ENCODE results near the gene NACA. TPM values are rescaled to one million over a fixed set of nuclear protein-coding genes. Genes with fewer than 3 reads are reported as not detected.
"Not testable (repeated sequence)": the region's sequence is repeated elsewhere in the genome, so short reads cannot be mapped to it uniquely, and the experiment has no call there.

NACA gene
- polyA plus RNA-seq, 3 donors = 1,818 to 2,346 (median 1,950) TPM

DNA sequence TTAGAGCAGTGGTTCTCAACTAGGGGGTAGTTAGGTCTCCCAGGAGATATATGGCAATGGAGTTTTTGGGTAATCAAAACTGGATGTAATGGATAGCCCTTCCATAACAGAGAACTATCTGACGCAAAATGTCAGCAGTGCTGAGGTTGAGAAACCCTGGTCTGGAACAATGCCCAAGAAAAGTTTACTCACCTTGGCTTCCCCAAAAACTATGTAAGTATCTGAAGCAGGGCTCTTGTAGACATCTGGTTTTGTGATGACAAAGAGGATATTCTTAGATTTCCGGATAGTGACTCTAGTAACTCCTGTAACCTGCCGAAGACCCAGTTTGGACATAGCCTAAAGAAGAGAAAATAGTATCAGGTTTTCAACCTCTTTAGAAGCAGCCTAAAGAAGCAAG lies 11.8 kb downstream of the NACA start:
- no peak for DNase-seq

DNA sequence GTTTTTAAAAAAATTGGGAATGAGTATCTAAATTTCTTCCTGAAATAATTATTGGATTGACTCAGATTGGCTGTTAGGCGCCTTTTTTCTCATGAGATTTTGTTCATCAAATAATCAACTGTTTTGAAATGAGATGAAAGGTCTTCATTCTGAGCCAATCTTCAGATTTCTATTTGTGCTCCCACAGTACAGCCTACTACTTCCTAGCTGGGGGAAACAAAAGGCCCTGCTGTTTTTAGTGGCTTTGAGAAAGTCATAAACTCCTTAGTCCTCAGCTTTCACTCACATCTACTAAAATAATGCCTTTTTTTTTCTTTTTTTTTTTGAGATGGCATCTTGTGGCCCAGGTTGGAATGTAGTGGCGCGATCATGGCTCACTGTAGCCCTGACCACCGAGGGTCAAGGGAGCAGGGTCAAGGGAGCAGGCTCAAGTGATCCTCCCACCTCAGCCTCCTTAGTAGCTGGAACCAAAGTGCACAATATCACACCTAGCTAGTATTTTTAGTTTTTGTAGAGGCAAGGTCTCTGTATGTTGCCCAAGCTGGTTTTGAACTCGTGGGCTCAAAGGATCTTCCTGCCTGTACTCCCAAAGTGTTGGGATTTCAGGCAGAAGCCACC lies 15.2 kb downstream of the NACA start:
- no peak for DNase-seq

DNA sequence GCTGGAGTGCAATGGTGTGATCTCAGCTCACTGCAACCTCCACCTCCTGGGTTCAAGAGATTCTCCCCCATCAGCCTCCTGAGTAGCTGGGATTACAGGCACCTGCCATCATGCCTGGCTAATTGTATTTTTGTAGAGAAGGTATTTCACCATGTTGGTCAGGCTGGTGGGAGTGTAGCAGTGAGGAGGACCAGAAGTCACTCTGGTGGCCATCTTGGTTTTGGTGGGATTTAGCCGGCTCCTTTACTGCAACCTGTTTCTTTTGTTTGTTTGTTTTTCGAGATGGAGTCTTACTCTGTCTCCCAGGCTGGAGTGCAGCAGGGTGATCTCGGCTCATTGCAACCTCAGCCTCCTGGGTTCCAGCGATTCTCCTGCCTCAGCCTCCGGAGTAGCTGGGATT lies 20.6 kb downstream of the NACA start:
- DNase-seq = not testable (repeated sequence)

DNA sequence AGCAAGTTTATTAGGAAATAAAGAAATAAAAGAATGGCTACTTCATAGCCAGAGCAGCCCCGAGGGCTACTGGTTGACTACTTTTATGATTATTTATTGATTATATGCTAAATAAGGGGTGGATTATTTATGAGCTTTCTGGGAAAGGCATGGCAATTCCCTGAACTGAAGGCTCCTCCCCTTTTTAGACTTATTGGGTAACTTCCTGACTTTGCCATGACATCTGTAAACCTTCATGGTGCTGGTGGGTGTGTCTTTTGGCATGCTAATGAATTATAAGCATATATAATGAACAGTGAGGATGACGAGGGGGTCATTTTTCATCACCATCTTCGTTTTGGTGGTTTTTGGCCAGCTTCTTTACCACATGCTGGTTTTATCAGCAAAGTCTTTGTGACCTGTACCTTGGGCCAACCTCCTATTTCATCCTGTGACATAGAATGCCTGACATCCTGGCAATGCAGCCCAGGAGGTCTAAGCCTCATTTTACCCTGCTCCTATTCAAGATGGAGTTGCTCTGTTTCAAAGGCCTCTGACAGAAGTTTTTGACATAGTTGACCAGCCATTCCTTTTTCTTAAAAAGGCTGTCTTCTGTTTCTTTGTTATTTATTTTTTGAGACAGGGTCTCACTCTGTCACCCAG lies 26.0 kb downstream of the NACA start:
- DNase-seq = no peak

DNA sequence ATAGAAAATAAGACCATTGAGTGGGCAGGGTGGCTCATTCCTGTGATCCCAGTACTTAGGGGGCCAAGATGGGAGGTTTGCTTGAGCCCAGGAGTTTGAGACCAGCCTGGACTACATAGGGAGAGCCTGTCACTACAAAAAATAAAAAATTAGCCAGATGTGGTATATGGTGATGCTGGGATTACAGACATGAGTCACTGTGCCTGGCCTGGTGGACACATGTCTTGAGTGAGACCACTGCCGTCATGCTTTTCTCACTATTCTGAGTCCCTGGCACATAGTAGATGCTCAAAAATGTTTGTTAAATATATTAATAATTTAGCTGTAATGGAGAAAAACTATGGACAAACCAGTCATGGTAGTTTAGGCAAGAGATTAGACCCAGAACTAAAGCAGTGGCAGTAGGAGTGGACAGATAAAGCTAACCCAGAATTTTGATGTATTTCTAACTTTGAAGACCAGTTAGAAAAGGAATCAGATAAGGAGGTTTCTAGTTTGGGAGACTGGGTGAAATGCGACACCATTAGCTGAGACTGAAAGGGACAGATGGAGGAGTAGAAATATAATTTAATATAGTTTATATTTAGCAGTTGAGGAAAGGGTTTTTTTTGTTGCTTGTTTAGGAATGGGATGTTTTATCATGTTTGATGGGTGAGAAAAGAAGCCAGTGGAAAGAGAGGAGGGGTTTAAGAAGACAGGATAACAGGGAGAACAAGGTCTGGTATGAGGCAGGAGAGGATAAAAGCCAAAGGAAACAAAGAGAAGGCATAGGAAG lies 29.6 kb downstream of the NACA start:
- no peak for DNase-seq

DNA sequence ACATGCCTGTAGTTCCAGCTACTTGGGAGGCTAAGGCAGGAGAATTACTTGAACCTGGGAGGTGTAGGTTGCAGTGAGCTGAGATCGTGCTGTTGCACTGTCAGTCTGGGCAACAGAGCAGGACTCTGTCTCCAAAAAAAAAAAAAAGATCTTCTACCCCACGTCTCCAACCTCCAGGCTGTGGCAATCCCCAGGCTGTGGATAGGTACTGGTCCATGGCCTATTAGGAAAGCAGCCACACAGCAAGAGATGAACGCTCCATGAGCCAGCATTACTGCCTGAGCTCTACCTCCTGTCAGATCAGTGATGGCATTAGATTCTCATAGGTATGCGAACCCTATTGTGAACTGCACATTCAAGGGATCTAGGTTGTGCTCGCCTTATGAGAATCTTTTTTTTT lies 30.9 kb downstream of the NACA start:
- no peak for DNase-seq

DNA sequence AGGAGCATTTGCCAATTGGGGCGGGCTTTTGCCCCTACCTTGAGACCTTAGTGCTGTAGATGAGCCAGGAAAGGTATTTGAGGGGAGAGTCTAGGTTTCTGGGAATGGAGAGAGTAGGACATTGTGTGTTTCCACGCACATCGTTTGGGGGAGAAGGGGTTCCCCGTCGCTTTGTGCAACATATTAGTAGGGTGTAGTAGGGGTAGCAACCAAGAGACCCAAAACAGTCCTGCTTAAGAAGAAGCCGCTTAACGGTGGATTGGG lies 36.3 kb downstream of the NACA start:
- no peak for DNase-seq

DNA sequence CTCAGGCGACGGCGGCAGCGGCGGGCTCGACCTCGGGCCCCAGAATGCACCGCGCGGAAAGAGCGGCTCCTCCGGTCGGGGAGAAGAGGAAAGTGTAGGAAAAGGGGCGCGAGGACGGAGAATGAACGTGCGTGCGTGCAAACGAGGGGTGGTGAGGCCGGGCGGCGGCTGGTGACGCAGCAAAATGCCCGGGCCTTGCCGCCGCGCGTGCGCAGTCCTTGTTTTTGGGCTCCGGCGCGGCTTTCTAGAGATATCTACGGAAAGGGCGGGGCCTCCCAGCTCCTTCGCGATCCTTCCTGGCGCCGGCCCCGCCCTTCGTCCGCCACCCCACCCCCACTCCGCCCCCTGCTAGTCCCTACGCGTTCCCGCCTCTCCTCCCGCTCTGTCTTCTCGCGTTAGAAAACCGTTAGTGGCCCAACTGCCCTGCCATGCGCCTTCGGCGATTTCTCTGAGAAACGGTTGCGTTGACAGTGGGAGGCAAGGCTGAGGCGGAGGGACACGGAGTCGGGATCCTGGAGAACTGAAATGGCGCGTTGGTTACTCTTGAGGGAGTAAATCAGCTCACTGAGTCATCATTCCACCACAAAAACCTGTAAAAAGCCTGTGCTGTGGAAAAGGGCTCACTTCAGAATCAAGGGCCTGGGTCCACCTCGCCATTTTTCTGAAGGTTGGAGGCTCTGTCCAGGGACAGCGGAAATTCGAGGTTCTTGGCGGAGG lies 36.8 kb downstream of the NACA start, which contains the start of gene PTGES3:
TSS of gene PTGES3 (minus strand) at position 156 of the 717 bp plus-strand sequence. CDS start 285 bp downstream, outside the sequence.
- DNase-seq = peak; percentile 98

DNA sequence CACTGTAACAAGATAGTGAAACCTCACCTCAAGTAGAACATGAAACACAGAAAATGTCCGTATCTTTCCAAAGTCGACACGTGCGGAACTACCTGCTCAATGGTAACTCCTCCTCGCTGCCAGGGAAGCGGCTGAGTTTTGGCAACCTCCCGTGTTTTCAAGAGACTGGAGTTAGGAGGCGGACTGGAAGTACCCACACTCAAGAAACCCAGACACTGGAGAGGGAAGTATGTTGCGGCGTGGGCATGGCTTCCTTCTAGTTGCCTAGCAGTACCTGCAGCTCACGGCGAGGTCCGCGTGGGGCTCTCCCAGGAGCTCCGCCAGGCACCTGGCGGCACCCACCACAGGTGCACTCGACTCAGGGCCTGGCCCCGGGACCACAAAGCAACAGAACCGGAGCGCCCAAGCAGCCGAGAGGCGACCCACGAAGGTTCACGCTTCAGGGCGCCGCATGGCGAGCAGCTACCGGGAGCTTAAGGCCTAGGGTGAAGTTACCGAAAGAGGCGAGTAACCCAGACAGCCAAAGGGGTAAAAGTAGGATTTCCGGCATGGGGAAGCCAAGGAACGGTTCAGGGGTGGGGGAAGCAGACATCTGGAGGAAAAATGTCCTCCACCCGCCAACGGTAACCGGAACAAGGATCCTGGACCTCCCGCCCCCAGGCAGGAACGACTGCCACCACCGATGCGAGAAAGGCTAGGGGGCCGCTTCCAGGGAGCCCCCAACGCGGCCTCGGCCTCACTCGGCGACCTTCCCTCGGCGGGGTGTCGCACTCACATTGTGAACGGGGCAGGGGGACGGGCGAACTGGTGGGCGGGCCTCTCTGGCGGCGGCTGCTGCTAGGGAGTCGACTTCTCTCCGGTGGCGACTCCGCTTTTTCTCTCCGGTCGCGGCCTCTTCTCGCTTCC lies 37.6 kb downstream of the NACA start:
- DNase-seq = peak; percentile 37

DNA sequence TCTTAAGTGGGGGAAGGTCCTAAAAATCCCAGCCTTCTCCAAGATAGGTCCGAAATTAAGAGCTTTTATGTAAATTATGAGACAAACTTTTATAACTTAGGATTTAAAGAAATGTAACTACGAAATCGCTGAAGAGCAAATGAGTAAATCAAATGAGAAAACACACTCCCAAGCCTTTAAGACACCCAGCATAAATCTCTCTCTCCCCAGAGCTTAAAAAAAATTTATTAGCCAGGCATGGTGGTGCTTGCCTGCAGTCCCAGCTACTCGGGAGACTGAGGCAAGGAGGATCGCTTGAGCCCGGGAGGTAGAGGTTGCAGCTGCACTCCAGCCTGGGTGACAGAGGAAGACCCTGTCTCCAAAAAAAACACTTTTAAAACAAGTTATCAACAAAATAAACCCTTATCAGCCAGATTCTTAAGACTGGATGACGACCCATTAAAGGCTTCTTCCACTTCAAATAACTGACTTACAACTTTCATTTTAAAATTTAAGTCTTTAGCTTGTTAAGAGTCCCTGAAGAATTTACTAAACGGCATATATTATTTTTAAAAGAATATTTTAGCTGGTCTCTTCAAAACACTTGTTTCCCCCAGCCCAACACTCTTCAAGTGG lies 40.2 kb downstream of the NACA start:
- peak; percentile 20 for DNase-seq

DNA sequence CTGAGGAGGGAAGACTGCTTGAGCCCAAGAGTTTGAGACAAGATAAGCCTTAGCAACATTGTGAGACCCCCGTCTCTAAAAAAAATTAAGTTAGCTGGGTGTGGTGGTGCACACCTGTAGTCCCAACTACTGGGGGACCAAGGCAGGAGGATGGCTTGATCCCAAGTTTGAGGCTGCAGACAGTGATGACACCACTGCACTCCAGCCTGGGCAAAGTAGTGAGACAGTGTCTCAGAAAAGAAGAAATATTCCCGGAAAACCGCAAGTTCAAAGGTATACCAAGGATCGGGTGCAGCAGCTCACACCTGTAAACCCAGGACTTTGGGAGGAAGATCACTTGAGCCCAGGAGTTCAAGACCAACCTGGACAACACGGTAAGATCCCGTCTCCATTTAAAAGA lies 42.8 kb downstream of the NACA start:
- DNase-seq = no peak

DNA sequence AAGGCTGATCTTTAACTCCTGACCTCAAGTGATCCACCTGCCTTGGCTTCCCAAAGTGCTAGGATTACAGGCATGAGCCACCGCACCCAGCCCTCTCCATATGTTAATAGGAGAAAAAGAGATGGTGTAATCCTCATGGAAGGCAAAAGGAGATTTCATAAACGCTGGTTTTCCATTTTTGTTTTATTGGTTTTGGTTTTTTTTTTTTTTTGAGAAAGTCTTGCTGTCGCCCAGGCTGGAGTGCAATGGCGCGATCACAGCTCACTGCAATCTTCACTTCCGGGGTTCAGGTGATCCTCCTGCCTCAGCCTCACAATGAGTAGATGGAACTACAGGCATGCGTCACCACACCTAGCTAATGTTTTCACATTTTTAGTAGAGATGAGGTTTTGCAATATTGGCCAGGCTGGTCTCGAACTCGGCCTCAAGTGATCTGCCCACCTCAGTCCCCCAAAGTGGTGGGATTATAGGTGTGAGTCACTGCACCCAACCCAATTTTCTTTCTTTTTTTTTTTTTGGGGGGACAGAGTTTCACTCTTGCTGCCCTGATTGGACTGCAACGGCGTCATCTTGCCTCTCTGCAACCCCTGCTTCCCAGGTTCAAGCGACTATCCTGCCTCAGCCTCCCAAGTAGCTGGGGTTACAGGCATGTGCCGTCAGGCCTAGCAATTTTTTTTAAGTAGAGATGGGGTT lies 45.1 kb downstream of the NACA start:
- DNase-seq = no peak

DNA sequence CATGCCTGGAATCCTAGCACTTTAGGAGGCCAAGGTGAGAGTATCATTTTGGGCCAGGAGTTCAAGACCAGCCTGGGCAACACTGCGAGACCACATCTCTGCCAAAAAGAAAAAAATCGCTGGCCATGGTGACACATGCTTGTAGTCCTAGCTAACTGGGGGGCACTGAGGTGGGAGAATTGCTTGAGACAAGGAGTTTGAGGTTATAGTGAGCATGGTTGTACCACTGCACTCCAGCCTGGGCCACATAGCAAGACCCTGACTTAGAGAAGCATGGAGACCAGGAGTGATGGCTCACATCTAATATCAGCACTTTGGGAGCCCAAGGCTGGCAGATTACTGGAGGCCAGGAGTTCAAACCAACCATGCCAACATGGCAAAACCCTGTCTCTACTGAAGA lies 46.2 kb downstream of the NACA start:
- DNase-seq = no peak

DNA sequence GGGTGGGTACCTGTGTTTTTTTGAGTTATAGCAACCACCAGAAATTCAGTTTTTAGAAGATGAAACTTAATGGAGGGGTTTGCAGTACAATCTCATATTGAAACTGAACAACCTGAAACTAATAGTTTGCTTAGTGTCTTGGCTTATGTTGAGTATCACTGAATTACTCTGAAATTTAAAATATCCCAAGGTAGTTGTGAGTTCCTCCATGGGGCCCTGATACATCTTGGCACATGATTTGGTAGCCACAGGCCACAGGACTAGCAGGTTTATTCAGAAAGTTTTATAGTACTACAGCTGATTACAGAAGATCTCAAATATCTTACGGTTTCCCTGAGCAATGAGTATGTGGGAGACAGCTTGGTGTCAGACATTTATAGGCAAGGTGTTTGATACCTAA lies 47.4 kb downstream of the NACA start:
- DNase-seq = no peak

DNA sequence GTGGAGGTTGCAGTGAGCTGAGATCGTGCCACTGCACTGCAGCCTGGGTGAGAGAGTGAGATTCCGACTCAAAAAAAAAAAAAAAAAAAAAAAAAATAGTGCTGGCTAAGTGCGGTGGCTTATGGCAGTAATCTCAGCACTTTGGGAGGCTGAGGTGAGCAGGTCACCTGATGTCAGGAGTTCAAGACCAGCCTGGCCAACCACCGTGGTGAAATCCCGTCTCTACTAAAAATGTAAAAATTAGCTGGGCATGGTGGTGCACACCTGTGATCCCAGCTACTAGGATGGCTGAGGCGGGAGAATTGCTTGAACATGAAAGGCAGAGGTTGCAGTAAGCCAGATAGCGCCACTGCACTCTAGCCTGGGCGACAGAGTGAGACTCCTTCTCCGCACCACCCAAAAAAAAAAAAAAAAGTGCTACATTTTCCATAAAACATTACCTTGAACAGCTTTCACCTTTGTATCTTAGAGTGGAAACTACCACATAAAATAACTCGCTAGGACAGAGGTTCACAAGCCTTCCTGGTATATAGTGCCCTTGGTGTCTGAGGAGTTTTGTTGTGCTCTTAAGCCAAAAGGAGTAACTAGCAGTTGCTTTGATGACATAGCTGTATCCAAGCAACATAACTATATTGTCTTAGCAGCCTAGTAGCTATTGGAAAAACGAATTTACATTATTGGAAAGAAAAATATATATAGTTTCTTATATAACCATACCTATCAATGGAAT lies 48.1 kb downstream of the NACA start:
- DNase-seq = no peak

DNA sequence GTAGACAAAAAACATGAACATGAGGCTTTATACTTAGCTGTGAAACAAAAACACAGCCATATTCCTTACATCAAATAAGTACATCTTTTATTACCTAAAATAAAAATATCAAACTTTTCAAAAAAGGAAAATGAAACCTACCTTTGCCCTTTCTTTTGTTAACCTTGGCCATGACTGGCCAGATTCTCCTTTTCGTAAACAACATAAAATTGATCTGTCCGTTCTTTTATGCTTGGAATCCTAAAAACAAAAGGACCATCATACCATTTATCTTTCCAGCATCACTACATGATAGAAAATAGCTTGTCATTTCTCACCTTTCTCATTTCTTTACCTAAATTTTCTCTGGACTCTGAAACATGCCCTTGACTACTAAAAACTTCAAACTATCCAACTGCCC lies 53.5 kb downstream of the NACA start:
- DNase-seq = no peak

DNA sequence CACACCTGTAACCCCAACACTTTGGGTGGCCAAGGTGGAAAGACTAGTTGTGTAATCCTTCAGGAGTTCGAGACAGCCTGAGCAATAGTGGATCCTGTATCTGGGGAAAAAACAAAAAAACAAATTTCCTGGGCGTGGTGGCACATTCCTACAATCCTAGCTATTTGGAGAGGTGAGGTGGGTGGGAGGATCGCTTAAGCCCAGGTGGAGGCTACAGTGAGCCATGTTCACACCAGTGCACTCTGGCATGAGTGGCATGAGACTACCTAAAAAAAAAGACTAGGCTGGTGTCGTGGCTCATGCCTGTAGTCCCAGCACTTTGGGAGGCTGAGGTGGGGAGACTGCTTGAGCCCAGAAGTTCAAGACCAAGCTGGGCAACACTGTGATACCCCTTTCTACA lies 54.3 kb downstream of the NACA start:
- no peak for DNase-seq

DNA sequence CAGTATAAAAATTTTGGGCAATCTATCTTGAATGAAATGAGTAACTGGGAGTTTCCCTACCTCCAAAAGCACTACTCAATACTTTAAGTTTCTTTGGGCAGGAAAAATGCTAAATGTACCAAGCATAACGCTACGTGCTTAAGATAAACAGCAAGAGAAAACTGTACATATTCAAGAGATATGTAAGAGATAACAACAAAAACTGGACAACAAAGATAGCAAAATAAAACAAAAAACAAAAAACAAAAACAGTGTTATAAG lies 57.0 kb downstream of the NACA start:
- no peak for DNase-seq
